ENCODE data around the gene TSPAN10. TPM values are rescaled to one million over a fixed set of nuclear protein-coding genes. Genes with fewer than 3 reads are reported as not detected.

TSPAN10 gene
- total and polyA plus RNA-seq, 7 donors = 0.36 to 1.7 (median 0.66) TPM

- no peaks in the 10 kb centered on the region for H3K27me3 ChIP-seq
- no peak for TF ChIP-seq POLR2A (IDR thresholded peaks at IDR 0.05)
- no peak for TF ChIP-seq CTCF (IDR thresholded peaks at IDR 0.05)
- no peak for TF ChIP-seq EP300 (IDR thresholded peaks at IDR 0.05)
- no peak for TF ChIP-seq POLR2AphosphoS5 (IDR thresholded peaks at IDR 0.05)
- intact Hi-C loops (cut with DNase I) = no loop called here
- 89 to 90% methylated on average over 25 of the region's 25 CpGs for whole genome bisulfite sequencing, 2 donors
- no peaks in the 10 kb centered on the region for H3K9me3 ChIP-seq
- no peak overlapping the region for H3K27ac ChIP-seq
- H3K4me1 ChIP-seq = peaks cover 0 to 22% (median 20%) of the 10 kb centered on the region in 4 donors
- DNase-seq = no peak
- H3K4me3 ChIP-seq = no peak overlapping the region
- peaks cover 48 to 93% (median 56%) of the 10 kb centered on the region in 4 donors for H3K36me3 ChIP-seq
Measured at GRCh38 chr17:81697261-81698044, 60.5 kb downstream of the TSPAN10 start.

Small RNA genes within 50 kb of the gene (small RNA-seq; reads per million reads assigned to genes)
- 0.06 to 0.22 (median 0.15) reads per million in 3 donors for gene MIR6786

Other genes starting within 250 kb of the TSPAN10 start
- 10 to 100 TPM in 1 of 4 donors, 1 to 10 TPM in 3; 3.8 to 18.6 (median 7.2) TPM for gene BAHCC1, start 241.7 kb upstream of the TSPAN10 start, total RNA-seq
- 10 to 100 TPM in 1 of 3 donors, 1 to 10 TPM in 2; 1.8 to 12.9 (median 3.0) TPM for gene BAHCC1, start 241.7 kb upstream of the TSPAN10 start, polyA plus RNA-seq
- gene ACTG1, start 124.4 kb upstream of the TSPAN10 start, total RNA-seq = 1,000 to 10,000 TPM; 1,038 to 2,003 (median 1,212) TPM
- 1,000 to 10,000 TPM; 2,538 to 4,527 (median 2,852) TPM for gene ACTG1, start 124.4 kb upstream of the TSPAN10 start, polyA plus RNA-seq
- 1 to 10 TPM in 1 of 4 donors, under 1 TPM in 2, not detected in 1; 0.33 to 1.1 (median 0.95) TPM for gene FSCN2, start 108.8 kb upstream of the TSPAN10 start, total RNA-seq
- gene FSCN2, start 108.8 kb upstream of the TSPAN10 start, polyA plus RNA-seq = 1 to 10 TPM in 1 of 3 donors, not detected in 2; 2.3 TPM
- 10 to 100 TPM in 3 of 4 donors, 1 to 10 TPM in 1; 9.6 to 24.1 (median 14.6) TPM for gene FAAP100, start 84.8 kb upstream of the TSPAN10 start, total RNA-seq
- 10 to 100 TPM in 2 of 3 donors, 1 to 10 TPM in 1; 6.6 to 27.2 (median 10.9) TPM for gene FAAP100, start 84.8 kb upstream of the TSPAN10 start, polyA plus RNA-seq
- gene NPLOC4, start 84 bp upstream of the TSPAN10 start, total RNA-seq = 10 to 100 TPM; 47.1 to 59.7 (median 52.6) TPM
- gene NPLOC4, start 84 bp upstream of the TSPAN10 start, polyA plus RNA-seq = 10 to 100 TPM; 19.8 to 52.7 (median 34.9) TPM
- gene PDE6G, start 19.3 kb downstream of the TSPAN10 start, total RNA-seq = 1 to 10 TPM in 1 of 4 donors, not detected in 3; 3.7 TPM
- 1 to 10 TPM in 2 of 3 donors, not detected in 1; 2.3 to 4.4 TPM for gene PDE6G, start 19.3 kb downstream of the TSPAN10 start, polyA plus RNA-seq
- 10 to 100 TPM; 14.4 to 36.2 (median 26.8) TPM for gene OXLD1, start 29.4 kb downstream of the TSPAN10 start, total RNA-seq
- gene OXLD1, start 29.4 kb downstream of the TSPAN10 start, polyA plus RNA-seq = 10 to 100 TPM; 40.8 to 57.5 (median 54.1) TPM
- gene CCDC137, start 29.5 kb downstream of the TSPAN10 start, total RNA-seq = 10 to 100 TPM in 1 of 4 donors, 1 to 10 TPM in 3; 5.5 to 10.7 (median 9.0) TPM
- gene CCDC137, start 29.5 kb downstream of the TSPAN10 start, polyA plus RNA-seq = 10 to 100 TPM in 2 of 3 donors, 1 to 10 TPM in 1; 9.0 to 31.1 (median 13.4) TPM
- gene ARL16, start 46.6 kb downstream of the TSPAN10 start, total RNA-seq = 10 to 100 TPM; 27.7 to 51.7 (median 47.7) TPM
- 10 to 100 TPM; 24.5 to 42.3 (median 36.6) TPM for gene ARL16, start 46.6 kb downstream of the TSPAN10 start, polyA plus RNA-seq
- gene HGS, start 46.8 kb downstream of the TSPAN10 start, total RNA-seq = 100 to 1,000 TPM in 1 of 4 donors, 10 to 100 TPM in 3; 36.7 to 143 (median 42.5) TPM
- gene HGS, start 46.8 kb downstream of the TSPAN10 start, polyA plus RNA-seq = 100 to 1,000 TPM in 1 of 3 donors, 10 to 100 TPM in 2; 52.9 to 111 (median 87.7) TPM
- 10 to 100 TPM; 31.0 to 56.4 (median 39.5) TPM for gene MRPL12, start 66.2 kb downstream of the TSPAN10 start, total RNA-seq
- gene MRPL12, start 66.2 kb downstream of the TSPAN10 start, polyA plus RNA-seq = 100 to 1,000 TPM; 204 to 258 (median 237) TPM
- 1 to 10 TPM in 3 of 4 donors, under 1 TPM in 1; 0.99 to 7.1 (median 3.7) TPM for gene SLC25A10, start 75.1 kb downstream of the TSPAN10 start, total RNA-seq
- gene SLC25A10, start 75.1 kb downstream of the TSPAN10 start, polyA plus RNA-seq = 10 to 100 TPM; 59.5 to 63.2 (median 60.6) TPM
- gene GCGR, start 167.0 kb downstream of the TSPAN10 start, total RNA-seq = 1 to 10 TPM in 2 of 4 donors, under 1 TPM in 2; 0.27 to 1.4 (median 0.72) TPM
- under 1 TPM in 1 of 3 donors, not detected in 2; 0.96 TPM for gene GCGR, start 167.0 kb downstream of the TSPAN10 start, polyA plus RNA-seq
- gene MCRIP1, start 196.1 kb downstream of the TSPAN10 start, total RNA-seq = 100 to 1,000 TPM; 116 to 129 (median 122) TPM
- gene MCRIP1, start 196.1 kb downstream of the TSPAN10 start, polyA plus RNA-seq = 10 to 100 TPM; 37.0 to 82.9 (median 78.0) TPM
- gene PPP1R27, start 197.9 kb downstream of the TSPAN10 start, total RNA-seq = not detected
- gene PPP1R27, start 197.9 kb downstream of the TSPAN10 start, polyA plus RNA-seq = under 1 TPM in 1 of 3 donors, not detected in 2; 0.50 TPM
- 100 to 1,000 TPM; 201 to 338 (median 268) TPM for gene P4HB, start 223.3 kb downstream of the TSPAN10 start, total RNA-seq
- gene P4HB, start 223.3 kb downstream of the TSPAN10 start, polyA plus RNA-seq = 100 to 1,000 TPM; 153 to 750 (median 227) TPM
- 10 to 100 TPM; 67.0 to 99.5 (median 74.1) TPM for gene ARHGDIA, start 234.1 kb downstream of the TSPAN10 start, total RNA-seq
- 100 to 1,000 TPM; 252 to 452 (median 385) TPM for gene ARHGDIA, start 234.1 kb downstream of the TSPAN10 start, polyA plus RNA-seq

Data from sigmoid colon (tissue), 7 donors.